GM10266 (cell line): ENCODE measurements around the gene LPAR6.

Experiments used
- DNase-seq: peaks from one replicate; pipeline ENCODE4 v3.0.0; 2012; ENCODE audit errors: extremely low spot score
- TF ChIP-seq, protein P1 (sequence below): IDR thresholded peaks from 2 replicates; pipeline ENCODE4 v1.5.1; 2012; ENCODE audit warnings: mild to moderate bottlenecking, low read depth; ENCODE audit not compliant: control insufficient read depth, insufficient read depth; ENCODE audit errors: missing control alignments

Gene LPAR6

DNA sequence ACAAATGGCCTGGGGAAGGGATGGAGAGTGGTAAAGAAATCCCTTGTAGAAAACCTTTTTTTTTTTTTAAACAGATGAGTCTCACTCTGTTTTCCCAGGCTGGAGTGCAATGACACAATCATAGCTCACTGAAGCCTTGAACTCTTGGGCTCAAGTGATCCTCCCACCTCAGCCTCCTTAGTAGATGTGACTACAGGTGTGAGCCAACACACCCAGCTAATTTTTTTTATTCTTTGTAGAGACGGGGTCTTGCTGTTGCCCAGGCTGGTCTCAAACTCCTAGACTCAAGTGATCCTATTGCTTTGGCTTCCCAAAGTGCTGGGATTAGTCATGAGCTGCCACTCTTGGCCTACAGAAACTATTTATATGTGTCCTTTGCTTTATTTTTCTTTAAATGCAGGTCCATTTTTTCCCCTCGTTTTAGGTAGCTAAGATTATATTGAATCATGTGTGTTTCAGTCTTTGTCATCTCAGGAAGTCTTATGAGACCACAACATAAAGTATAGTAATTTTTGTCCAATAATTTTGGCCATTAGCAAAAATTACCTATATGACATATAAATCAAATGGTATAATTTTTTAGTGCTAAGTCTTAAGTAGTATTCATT, 10.5 kb downstream of the LPAR6 start:
- TF ChIP-seq, protein P1, sequence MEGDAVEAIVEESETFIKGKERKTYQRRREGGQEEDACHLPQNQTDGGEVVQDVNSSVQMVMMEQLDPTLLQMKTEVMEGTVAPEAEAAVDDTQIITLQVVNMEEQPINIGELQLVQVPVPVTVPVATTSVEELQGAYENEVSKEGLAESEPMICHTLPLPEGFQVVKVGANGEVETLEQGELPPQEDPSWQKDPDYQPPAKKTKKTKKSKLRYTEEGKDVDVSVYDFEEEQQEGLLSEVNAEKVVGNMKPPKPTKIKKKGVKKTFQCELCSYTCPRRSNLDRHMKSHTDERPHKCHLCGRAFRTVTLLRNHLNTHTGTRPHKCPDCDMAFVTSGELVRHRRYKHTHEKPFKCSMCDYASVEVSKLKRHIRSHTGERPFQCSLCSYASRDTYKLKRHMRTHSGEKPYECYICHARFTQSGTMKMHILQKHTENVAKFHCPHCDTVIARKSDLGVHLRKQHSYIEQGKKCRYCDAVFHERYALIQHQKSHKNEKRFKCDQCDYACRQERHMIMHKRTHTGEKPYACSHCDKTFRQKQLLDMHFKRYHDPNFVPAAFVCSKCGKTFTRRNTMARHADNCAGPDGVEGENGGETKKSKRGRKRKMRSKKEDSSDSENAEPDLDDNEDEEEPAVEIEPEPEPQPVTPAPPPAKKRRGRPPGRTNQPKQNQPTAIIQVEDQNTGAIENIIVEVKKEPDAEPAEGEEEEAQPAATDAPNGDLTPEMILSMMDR, result no peak
- no peak for DNase-seq

GRCh38 chr13:48401480-48401879, 11.4 kb downstream of the LPAR6 start:
- DNase-seq, result no peak
- TF ChIP-seq, protein P1, result no peak

- no peak for DNase-seq
- TF ChIP-seq, protein P1, result no peak
These were observed 12.0 kb downstream of the LPAR6 start for GRCh38 chr13:48400850-48401291.

GRCh38 chr13:48400090-48400694, 12.7 kb downstream of the LPAR6 start:
- no peak for DNase-seq
- TF ChIP-seq, protein P1, result no peak

DNA sequence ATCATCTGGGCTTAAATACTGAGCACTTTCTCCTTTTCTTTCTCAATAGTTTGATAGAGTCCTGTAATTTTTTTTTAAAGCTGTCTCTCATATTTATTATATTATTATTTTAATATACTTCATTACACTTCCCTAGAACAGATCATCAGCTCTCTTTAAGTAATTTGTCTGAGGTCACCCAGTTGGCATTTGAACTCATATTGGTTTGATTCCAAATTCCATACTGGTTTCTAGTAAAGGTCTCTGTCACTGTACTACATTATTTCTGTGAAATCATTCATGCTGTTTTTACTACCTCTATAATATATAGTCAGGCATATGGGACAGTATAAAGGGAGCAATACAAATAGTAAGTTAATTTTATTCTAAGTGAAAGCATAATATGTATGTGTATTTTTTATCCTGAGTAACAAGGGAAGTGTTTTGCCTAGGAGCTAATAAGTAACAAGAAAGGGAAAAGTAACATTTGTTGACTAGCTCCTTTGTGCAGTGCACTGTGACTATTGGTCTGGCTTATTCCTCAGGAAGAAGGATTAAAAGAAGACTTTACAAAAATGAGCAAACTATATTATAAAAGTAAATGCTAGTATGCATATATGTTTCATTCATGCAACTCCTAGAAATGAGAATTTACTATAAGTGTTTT, 14.3 kb downstream of the LPAR6 start:
- no peak for DNase-seq
- TF ChIP-seq, protein P1, result no peak

GRCh38 chr13:48397744-48398143, 15.2 kb downstream of the LPAR6 start:
- DNase-seq, result no peak
- TF ChIP-seq, protein P1, result no peak

GRCh38 chr13:48393698-48394085, 19.2 kb downstream of the LPAR6 start:
- no peak for DNase-seq
- TF ChIP-seq, protein P1, result no peak
